Neural cell (in vitro differentiated cells): ENCODE measurements around the gene RDX. TPM values are rescaled to one million over a fixed set of nuclear protein-coding genes. Genes with fewer than 3 reads are reported as not detected.

ENCODE experiments used
- H2AFZ ChIP-seq: fragments of 200-600, 300-800 bp; sonication (generic), shearing (Covaris generic); 2 replicates; pipeline ENCODE4 v1.6.0; 2014; ENCODE audit warnings: low read depth, mild to moderate bottlenecking, antibody characterized with exemption, low read length, moderate library complexity
- H3F3A ChIP-seq: fragments of 200-600 bp; shearing (Covaris generic); 2 replicates; pipeline ENCODE4 v1.6.1; 2016; ENCODE audit warnings: mild to moderate bottlenecking, moderate library complexity, mixed read lengths, antibody characterized with exemption, low read length; ENCODE audit not compliant: insufficient read depth, poor library complexity, severe bottlenecking
- H3K27ac ChIP-seq: fragments of 200-600, 300-800 bp; sonication (generic), shearing (Covaris generic); 2 replicates; pipeline ENCODE4 v1.5.1; 2014; ENCODE audit warnings: mild to moderate bottlenecking, low read length, moderate library complexity
- H3K27me3 ChIP-seq: fragments of 300-800, 200-600 bp; sonication (generic), shearing (Covaris generic); 2 replicates; pipeline ENCODE4 v1.6.0; 2014; ENCODE audit warnings: mild to moderate bottlenecking, low read depth, low read length, moderate library complexity; ENCODE audit not compliant: insufficient read depth
- H3K36me3 ChIP-seq: fragments of 300-800, 200-600 bp; sonication (generic), shearing (Covaris generic); 2 replicates; pipeline ENCODE4 v1.5.1; 2014; ENCODE audit warnings: mild to moderate bottlenecking, antibody characterized with exemption, low read length, moderate library complexity; ENCODE audit not compliant: insufficient read depth
- H3K4me2 ChIP-seq: fragments of 300-800, 200-600 bp; sonication (generic), shearing (Covaris generic); 2 replicates; pipeline ENCODE4 v1.6.0; 2014; ENCODE audit warnings: mild to moderate bottlenecking, low read length
- H3K4me3 ChIP-seq: fragments of 300-800, 200-600 bp; sonication (generic), shearing (Covaris generic); 2 replicates; pipeline ENCODE4 v1.5.1; 2014; ENCODE audit warnings: mild to moderate bottlenecking, low read length, moderate library complexity
- H3K79me2 ChIP-seq: fragments of 200-600 bp; shearing (Covaris generic); replicated peaks from 2 replicates; pipeline ENCODE4 v1.6.0; 2014; ENCODE audit warnings: mild to moderate bottlenecking, low read length, moderate library complexity; ENCODE audit not compliant: insufficient read depth
- H3K9ac ChIP-seq: fragments of 300-800, 200-600 bp; sonication (generic), shearing (Covaris generic); 2 replicates; pipeline ENCODE4 v1.6.1; 2016; ENCODE audit warnings: mild to moderate bottlenecking, low read length, mixed read lengths
- H3K9me2 ChIP-seq: fragments of 200-600 bp; shearing (Covaris generic); 2 replicates; pipeline ENCODE4 v1.6.1; 2016; ENCODE audit warnings: mild to moderate bottlenecking, low read length, mixed read lengths; ENCODE audit not compliant: insufficient read depth
- H3K9me3 ChIP-seq: fragments of 200-600, 300-800 bp; sonication (generic), shearing (Covaris generic); 2 replicates; pipeline ENCODE4 v1.6.1; 2016; ENCODE audit warnings: mild to moderate bottlenecking, mixed run types, low read length, moderate library complexity, mixed read lengths
- H4K20me1 ChIP-seq: fragments of 200-600 bp; shearing (Covaris generic); 2 replicates; pipeline ENCODE4 v1.6.1; 2016; ENCODE audit warnings: mild to moderate bottlenecking, mixed run types; ENCODE audit not compliant: insufficient read depth
- EP300 ChIP-seq: fragments of 450-650 bp; conservative IDR thresholded peaks from 2 replicates; pipeline ENCODE4 v1.6.1; 2014; ENCODE audit warnings: antibody characterized with exemption, mild to moderate bottlenecking, moderate library complexity; ENCODE audit not compliant: poor library complexity, severe bottlenecking
- EZH2 ChIP-seq: fragments of 200-600, 300-800 bp; shearing (Covaris generic), sonication (generic); IDR thresholded peaks from 2 replicates; pipeline ENCODE4 v1.6.1; 2014; ENCODE audit warnings: antibody characterized with exemption, low read length, borderline replicate concordance, mild to moderate bottlenecking; ENCODE audit not compliant: insufficient read depth, poor library complexity, severe bottlenecking
- MXI1 ChIP-seq: fragments of 450-650 bp; conservative IDR thresholded peaks from 2 replicates; pipeline ENCODE4 v1.6.1; 2014; ENCODE audit warnings: antibody characterized with exemption, mild to moderate bottlenecking; ENCODE audit not compliant: poor library complexity, severe bottlenecking
- POLR2AphosphoS5 ChIP-seq: IDR thresholded peaks from 2 replicates; pipeline ENCODE4 v1.6.1; 2012
- RAD21 ChIP-seq: fragments of 450-650 bp; conservative IDR thresholded peaks from 2 replicates; pipeline ENCODE4 v1.6.1; 2014; ENCODE audit warnings: antibody characterized with exemption, mild to moderate bottlenecking, moderate library complexity
- SMC3 ChIP-seq: fragments of 450-650 bp; conservative IDR thresholded peaks from 2 replicates; pipeline ENCODE4 v1.6.1; 2014; ENCODE audit warnings: antibody characterized with exemption, mild to moderate bottlenecking, moderate library complexity; ENCODE audit not compliant: poor library complexity
- TAF1 ChIP-seq: IDR thresholded peaks from 2 replicates; pipeline ENCODE4 v1.6.1; 2012; ENCODE audit warnings: low read depth
- polyA plus RNA-seq: library from polyadenylated mRNA; depleted of rRNA; stranded (reverse); fragments of >200 nt; gene quantifications from 2 replicates; pipeline ENCODE4 v1.2.3, GENCODE V29; 2014
- TF ChIP-seq, protein P1 (sequence below): IDR thresholded peaks from 2 replicates; pipeline ENCODE4 v1.6.1; 2012; ENCODE audit warnings: borderline replicate concordance
- TF ChIP-seq, protein P2 (sequence below): fragments of 450-650 bp; IDR thresholded peaks from 2 replicates; pipeline ENCODE4 v1.5.1; 2014; ENCODE audit warnings: antibody characterized with exemption, mild to moderate bottlenecking, moderate library complexity; ENCODE audit not compliant: poor library complexity, severe bottlenecking

The RDX gene
- polyA plus RNA-seq, 1 donor from 2014 or later, result 39.0 TPM

DNA sequence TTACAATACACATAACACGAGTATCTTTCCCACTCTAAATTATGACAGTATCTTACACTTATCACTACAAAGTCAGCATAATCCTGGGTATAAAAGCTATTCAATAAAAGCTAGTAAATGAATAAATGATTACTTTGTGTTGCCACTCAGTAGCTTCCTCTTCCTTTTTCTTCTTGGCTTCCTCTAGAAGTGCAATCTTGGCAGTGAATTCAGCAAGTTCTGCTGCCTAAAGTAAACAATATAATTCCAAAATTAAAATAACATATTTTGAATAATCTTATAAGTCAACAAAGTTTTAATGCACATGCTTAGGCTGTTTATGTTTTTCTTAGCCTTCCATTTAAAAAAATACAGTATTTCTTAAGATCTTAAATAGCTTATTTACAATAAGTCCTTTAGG, 60.4 kb downstream of the RDX start:
- peaks cover 7% of the 10 kb centered on the region for H3K36me3 ChIP-seq
- no peak overlapping the region for H3K27ac ChIP-seq
- no peak overlapping the region for H2AFZ ChIP-seq

DNA sequence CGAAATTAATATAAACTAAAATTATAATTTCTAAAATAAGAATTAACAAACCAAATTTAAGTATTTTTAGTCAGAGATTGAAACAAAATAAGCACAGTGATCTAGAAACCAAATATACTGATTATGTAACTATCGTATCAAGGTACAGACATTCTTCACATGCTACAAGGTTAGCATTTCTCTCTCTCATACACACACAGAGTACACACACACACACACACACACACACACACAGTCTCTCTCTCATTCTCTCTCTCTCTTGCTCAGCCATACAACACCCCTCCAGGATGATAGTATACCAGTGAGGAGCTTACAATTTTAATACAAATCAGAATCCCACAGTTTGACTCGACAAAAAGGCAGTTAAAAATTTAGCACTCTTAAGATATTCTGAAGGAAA, 66.0 kb downstream of the RDX start:
- no peaks in the 10 kb centered on the region for H3K9me3 ChIP-seq
- no peaks in the 10 kb centered on the region for H3K27me3 ChIP-seq
- no peak overlapping the region for H2AFZ ChIP-seq
- H3K36me3 ChIP-seq, result peaks cover 1% of the 10 kb centered on the region
- H3F3A ChIP-seq, result no peaks in the 10 kb centered on the region
- H3K9me2 ChIP-seq, result no peaks in the 10 kb centered on the region
- TF ChIP-seq MXI1 (no peak), RAD21 (no peak), EP300 (no peak), POLR2AphosphoS5 (no peak), EZH2 (no peak), TAF1 (no peak), SMC3 (no peak)
- TF ChIP-seq, protein P1, sequence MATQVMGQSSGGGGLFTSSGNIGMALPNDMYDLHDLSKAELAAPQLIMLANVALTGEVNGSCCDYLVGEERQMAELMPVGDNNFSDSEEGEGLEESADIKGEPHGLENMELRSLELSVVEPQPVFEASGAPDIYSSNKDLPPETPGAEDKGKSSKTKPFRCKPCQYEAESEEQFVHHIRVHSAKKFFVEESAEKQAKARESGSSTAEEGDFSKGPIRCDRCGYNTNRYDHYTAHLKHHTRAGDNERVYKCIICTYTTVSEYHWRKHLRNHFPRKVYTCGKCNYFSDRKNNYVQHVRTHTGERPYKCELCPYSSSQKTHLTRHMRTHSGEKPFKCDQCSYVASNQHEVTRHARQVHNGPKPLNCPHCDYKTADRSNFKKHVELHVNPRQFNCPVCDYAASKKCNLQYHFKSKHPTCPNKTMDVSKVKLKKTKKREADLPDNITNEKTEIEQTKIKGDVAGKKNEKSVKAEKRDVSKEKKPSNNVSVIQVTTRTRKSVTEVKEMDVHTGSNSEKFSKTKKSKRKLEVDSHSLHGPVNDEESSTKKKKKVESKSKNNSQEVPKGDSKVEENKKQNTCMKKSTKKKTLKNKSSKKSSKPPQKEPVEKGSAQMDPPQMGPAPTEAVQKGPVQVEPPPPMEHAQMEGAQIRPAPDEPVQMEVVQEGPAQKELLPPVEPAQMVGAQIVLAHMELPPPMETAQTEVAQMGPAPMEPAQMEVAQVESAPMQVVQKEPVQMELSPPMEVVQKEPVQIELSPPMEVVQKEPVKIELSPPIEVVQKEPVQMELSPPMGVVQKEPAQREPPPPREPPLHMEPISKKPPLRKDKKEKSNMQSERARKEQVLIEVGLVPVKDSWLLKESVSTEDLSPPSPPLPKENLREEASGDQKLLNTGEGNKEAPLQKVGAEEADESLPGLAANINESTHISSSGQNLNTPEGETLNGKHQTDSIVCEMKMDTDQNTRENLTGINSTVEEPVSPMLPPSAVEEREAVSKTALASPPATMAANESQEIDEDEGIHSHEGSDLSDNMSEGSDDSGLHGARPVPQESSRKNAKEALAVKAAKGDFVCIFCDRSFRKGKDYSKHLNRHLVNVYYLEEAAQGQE, result no peak
- TF ChIP-seq, protein P2, sequence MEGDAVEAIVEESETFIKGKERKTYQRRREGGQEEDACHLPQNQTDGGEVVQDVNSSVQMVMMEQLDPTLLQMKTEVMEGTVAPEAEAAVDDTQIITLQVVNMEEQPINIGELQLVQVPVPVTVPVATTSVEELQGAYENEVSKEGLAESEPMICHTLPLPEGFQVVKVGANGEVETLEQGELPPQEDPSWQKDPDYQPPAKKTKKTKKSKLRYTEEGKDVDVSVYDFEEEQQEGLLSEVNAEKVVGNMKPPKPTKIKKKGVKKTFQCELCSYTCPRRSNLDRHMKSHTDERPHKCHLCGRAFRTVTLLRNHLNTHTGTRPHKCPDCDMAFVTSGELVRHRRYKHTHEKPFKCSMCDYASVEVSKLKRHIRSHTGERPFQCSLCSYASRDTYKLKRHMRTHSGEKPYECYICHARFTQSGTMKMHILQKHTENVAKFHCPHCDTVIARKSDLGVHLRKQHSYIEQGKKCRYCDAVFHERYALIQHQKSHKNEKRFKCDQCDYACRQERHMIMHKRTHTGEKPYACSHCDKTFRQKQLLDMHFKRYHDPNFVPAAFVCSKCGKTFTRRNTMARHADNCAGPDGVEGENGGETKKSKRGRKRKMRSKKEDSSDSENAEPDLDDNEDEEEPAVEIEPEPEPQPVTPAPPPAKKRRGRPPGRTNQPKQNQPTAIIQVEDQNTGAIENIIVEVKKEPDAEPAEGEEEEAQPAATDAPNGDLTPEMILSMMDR, result no peak
- H3K4me3 ChIP-seq, result no peak overlapping the region
- H3K79me2 ChIP-seq, result no peaks in the 10 kb centered on the region
- no peak overlapping the region for H3K27ac ChIP-seq
- H4K20me1 ChIP-seq, result no peaks in the 10 kb centered on the region
- no peak overlapping the region for H3K4me2 ChIP-seq
- H3K9ac ChIP-seq, result no peak overlapping the region

More for the DNA sequence above, 60.4 kb downstream of the RDX start:
- H3K9me2 ChIP-seq, result no peaks in the 10 kb centered on the region
- no peaks in the 10 kb centered on the region for H4K20me1 ChIP-seq
- no peak overlapping the region for H3K4me2 ChIP-seq
- no peak overlapping the region for H3K4me3 ChIP-seq
- no peak overlapping the region for H3K9ac ChIP-seq
- no peaks in the 10 kb centered on the region for H3K9me3 ChIP-seq
- no peaks in the 10 kb centered on the region for H3K79me2 ChIP-seq
- no peaks in the 10 kb centered on the region for H3K27me3 ChIP-seq
- TF ChIP-seq, protein P2, result no peak
- TF ChIP-seq POLR2AphosphoS5 (no peak), RAD21 (no peak), EZH2 (no peak), SMC3 (no peak), MXI1 (no peak), TAF1 (no peak), EP300 (no peak)
- TF ChIP-seq, protein P1, result no peak
- no peaks in the 10 kb centered on the region for H3F3A ChIP-seq
